Measurements from ENCODE around the gene DRC7.

The DRC7 gene

GRCh38 chr16:57747496-57747895, 52.9 kb downstream of the DRC7 start:
- no peak for TF ChIP-seq CTCF (conservative IDR thresholded peaks at IDR 0.05)
- no peak for TF ChIP-seq ZFX (IDR thresholded peaks at IDR 0.05)
- H3K27ac ChIP-seq, result no peak overlapping the region

- H3K27ac ChIP-seq, result no peak overlapping the region
- TF ChIP-seq CTCF (conservative IDR thresholded peaks at IDR 0.05) (no peak), ZFX (IDR thresholded peaks at IDR 0.05) (no peak)
These were observed 53.4 kb downstream of the DRC7 start for GRCh38 chr16:57747996-57748395.

- H3K27ac ChIP-seq, result no peak overlapping the region
- TF ChIP-seq CTCF (conservative IDR thresholded peaks at IDR 0.05) (no peak), ZFX (IDR thresholded peaks at IDR 0.05) (no peak)
These were observed 54.0 kb downstream of the DRC7 start for GRCh38 chr16:57748596-57748995.

- H3K27ac ChIP-seq, result no peak overlapping the region
- no peak for TF ChIP-seq CTCF (conservative IDR thresholded peaks at IDR 0.05)
- no peak for TF ChIP-seq ZFX (IDR thresholded peaks at IDR 0.05)
These were observed 54.6 kb downstream of the DRC7 start for GRCh38 chr16:57749101-57749692.

GRCh38 chr16:57749856-57750452, 55.3 kb downstream of the DRC7 start:
- no peak overlapping the region for H3K27ac ChIP-seq
- TF ChIP-seq CTCF (conservative IDR thresholded peaks at IDR 0.05) (no peak), ZFX (IDR thresholded peaks at IDR 0.05) (no peak)

- TF ChIP-seq ZFX (IDR thresholded peaks at IDR 0.05), result no peak
- H3K27ac ChIP-seq, result no peak overlapping the region
These were observed 56.4 kb downstream of the DRC7 start for GRCh38 chr16:57750796-57751538.

GRCh38 chr16:57751539-57752202, 57.1 kb downstream of the DRC7 start:
- no peak overlapping the region for H3K27ac ChIP-seq
- TF ChIP-seq CTCF (conservative IDR thresholded peaks at IDR 0.05) (no peak), ZFX (IDR thresholded peaks at IDR 0.05) (no peak)

Data from C4-2B (cell line).